WI38 (cell line): Measurements from ENCODE around the gene RREB1.

Experiments
- H3K4me3 ChIP-seq: 2 replicates; pipeline ENCODE4 v1.5.1; 2011; ENCODE audit warnings: low read depth, mild to moderate bottlenecking, control low read depth, low read length
- CTCF ChIP-seq: IDR thresholded peaks from 2 replicates; pipeline ENCODE4 v1.5.1; 2012; ENCODE audit warnings: low read depth, mild to moderate bottlenecking, control low read depth, low read length

RREB1 gene

GRCh38 chr6:7152462-7152861, 44.7 kb downstream of the RREB1 start:
- TF ChIP-seq CTCF, result no peak
- no peak overlapping the region for H3K4me3 ChIP-seq

- no peak overlapping the region for H3K4me3 ChIP-seq
- no peak for TF ChIP-seq CTCF
Measured at GRCh38 chr6:7153789-7154188, 46.0 kb downstream of the RREB1 start.

- H3K4me3 ChIP-seq, result no peak overlapping the region
- no peak for TF ChIP-seq CTCF
Measured at GRCh38 chr6:7154341-7155139, 46.8 kb downstream of the RREB1 start.

GRCh38 chr6:7155871-7156579, 48.3 kb downstream of the RREB1 start:
- H3K4me3 ChIP-seq, result peak overlapping the region; percentile 55
- no peak for TF ChIP-seq CTCF

- peak overlapping the region; percentile 55 for H3K4me3 ChIP-seq
- no peak for TF ChIP-seq CTCF
Measured at GRCh38 chr6:7156643-7157278, 49.0 kb downstream of the RREB1 start.

- H3K4me3 ChIP-seq, result peak overlapping the region; percentile 55
Measured at GRCh38 chr6:7157307-7157706, 49.5 kb downstream of the RREB1 start.

GRCh38 chr6:7157752-7158616, 50.2 kb downstream of the RREB1 start:
- no peak for TF ChIP-seq CTCF
- no peak overlapping the region for H3K4me3 ChIP-seq
